OCI-LY7 (cell line): Measurements from ENCODE around the gene TTC22. TPM values are rescaled to one million over a fixed set of nuclear protein-coding genes. Genes with fewer than 3 reads are reported as not detected.

Experiments
- BruUV-seq: library from RNA; stranded (reverse); fragments of 400-500 nt; replicated peaks from 2 replicates; lab custom pipeline; 2021; lab: Mats Ljungman, UMichigan
- CTCF ChIA-PET: fragments of 300-600 bp; sonication (Branson Sonifier 250); formaldehyde crosslinking; loops from one replicate; lab custom pipeline; 2022; ENCODE audit warnings: antibody characterized with exemption; ENCODE audit not compliant: unreplicated experiment; lab: Charles Lee
- POLR2A ChIA-PET: fragments of 300-600 bp; sonication (Branson Sonifier 250); formaldehyde crosslinking; loops from one replicate; lab custom pipeline; 2022; ENCODE audit warnings: antibody characterized with exemption; lab: Charles Lee
- DNase-seq: peaks from one replicate; pipeline ENCODE4 v3.0.0-alpha.2; 2015; ENCODE audit warnings: low spot score
- H2AFZ ChIP-seq: fragments of 200-600 bp; sonication (generic), shearing (Covaris generic); 2 replicates; pipeline ENCODE4 v1.6.1; 2014; ENCODE audit warnings: mild to moderate bottlenecking, antibody characterized with exemption, low read length, moderate library complexity
- H3K27ac ChIP-seq: fragments of 200-600 bp; sonication (generic); 2 replicates; pipeline ENCODE4 v1.5.1; 2014; ENCODE audit warnings: mixed run types, low read depth, mild to moderate bottlenecking, moderate library complexity, low read length, inconsistent platforms; ENCODE audit not compliant: poor library complexity, severe bottlenecking
- H3K36me3 ChIP-seq: fragments of 200-600 bp; sonication (generic); 2 replicates; pipeline ENCODE4 v1.6.1; 2014; ENCODE audit warnings: mild to moderate bottlenecking, antibody characterized with exemption, low read length, moderate library complexity, mixed read lengths; ENCODE audit not compliant: insufficient read depth
- H3K4me1 ChIP-seq: fragments of 200-600 bp; sonication (generic); 2 replicates; pipeline ENCODE4 v1.5.1; 2014; ENCODE audit warnings: mild to moderate bottlenecking, low read length; ENCODE audit not compliant: insufficient read depth, poor library complexity, severe bottlenecking
- H3K4me2 ChIP-seq: fragments of 200-600 bp; sonication (generic); 2 replicates; pipeline ENCODE4 v1.6.1; 2014; ENCODE audit warnings: mild to moderate bottlenecking, low read length
- H3K4me3 ChIP-seq: fragments of 200-600 bp; sonication (generic); 2 replicates; pipeline ENCODE4 v1.5.1; 2014; ENCODE audit warnings: mild to moderate bottlenecking, low read depth, low read length; ENCODE audit not compliant: poor library complexity, severe bottlenecking
- H3K79me2 ChIP-seq: fragments of 200-600 bp; sonication (generic); 2 replicates; pipeline ENCODE4 v1.6.1; 2016; ENCODE audit warnings: low read depth, mild to moderate bottlenecking, low read length, moderate library complexity, mixed read lengths; ENCODE audit not compliant: insufficient read depth
- H3K9me2 ChIP-seq: fragments of 200-600 bp; sonication (generic); 2 replicates; pipeline ENCODE4 v1.6.1; 2016; ENCODE audit warnings: mild to moderate bottlenecking, low read length, mixed read lengths; ENCODE audit not compliant: insufficient read depth
- H3K9me3 ChIP-seq: fragments of 200-600 bp; sonication (generic); 2 replicates; pipeline ENCODE4 v1.6.1; 2014; ENCODE audit warnings: mild to moderate bottlenecking, mixed run types, low read length, mixed read lengths
- H4K20me1 ChIP-seq: fragments of 200-600 bp; sonication (generic); 2 replicates; pipeline ENCODE4 v1.6.1; 2014; ENCODE audit warnings: mild to moderate bottlenecking, antibody characterized with exemption, low read length, moderate library complexity, mixed read lengths; ENCODE audit not compliant: insufficient read depth
- EZH2phosphoT487 ChIP-seq: fragments of 200-600 bp; sonication (generic); IDR thresholded peaks from 2 replicates; pipeline ENCODE4 v1.6.1; 2018; ENCODE audit warnings: low read depth, borderline replicate concordance, mild to moderate bottlenecking, mixed run types, antibody characterized with exemption, low read length, moderate library complexity, mixed read lengths
- intact Hi-C: fragments of 100-400 bp; cut with micrococcal nuclease; formaldehyde crosslinking; loops from one replicate; pipeline ENCODE4 v1.10.0; 2022; ENCODE audit not compliant: unreplicated experiment
- total RNA-seq, 2 experiments: library from RNA; depleted of rRNA in 1 of 2; stranded (reverse); fragments of >200 nt in 1 of 2; shearing (Covaris generic) in 1 of 2; gene quantifications; 2 replicates each; pipeline ENCODE4 v1.2.3, GENCODE V29; 2014 to 2022
- TF ChIP-seq, protein P1 (sequence below): fragments of 200-600 bp; sonication (generic); conservative IDR thresholded peaks from 2 replicates; pipeline ENCODE4 v1.5.1; 2014; ENCODE audit warnings: mild to moderate bottlenecking, antibody characterized with exemption, low read length, moderate library complexity, mixed read lengths

TTC22 gene
- total RNA-seq, 2 experiments from 2014 or later, result not detected

DNA sequence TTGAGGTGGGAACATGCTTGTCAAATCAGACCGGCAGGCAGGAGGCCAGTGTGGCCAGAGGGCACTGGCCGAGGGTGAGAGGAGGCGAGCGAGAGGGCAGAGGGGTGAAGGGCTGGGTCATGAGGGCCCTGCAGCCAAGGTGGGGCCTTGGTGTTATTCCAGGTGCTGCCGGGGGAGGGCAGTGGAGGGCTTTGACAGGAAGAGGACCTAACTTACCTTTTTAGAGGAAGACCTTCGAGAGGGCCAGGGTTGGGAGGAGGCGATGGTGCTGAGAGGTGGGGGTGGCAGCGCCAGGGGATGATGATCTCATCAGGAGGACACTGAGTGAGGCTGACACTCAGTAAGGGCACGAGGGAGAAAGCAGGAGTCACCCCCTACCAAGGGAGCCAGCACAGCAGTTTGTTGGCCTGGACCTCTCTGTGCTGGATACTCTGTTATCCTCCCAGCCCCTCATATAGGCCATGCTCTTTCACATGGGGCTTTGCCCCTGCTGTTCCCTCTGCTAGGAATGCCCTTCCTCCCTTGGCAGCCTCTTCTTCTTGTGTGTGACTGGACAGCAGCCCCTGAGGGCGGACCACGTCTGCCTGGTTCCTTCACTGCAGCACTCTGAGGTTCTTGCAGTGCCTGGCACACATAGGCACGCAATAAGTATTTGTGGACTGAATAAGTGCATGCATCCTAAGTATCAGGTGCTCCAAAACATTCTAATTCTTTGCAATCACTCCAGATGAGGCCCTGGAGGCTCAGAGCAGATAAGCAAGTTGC lies 7.5 kb upstream of the TTC22 start:
- Histone ChIP-seq H4K20me1 (no peaks in the 10 kb centered on the region), H3K9me2 (no peaks in the 10 kb centered on the region), H3K36me3 (no peaks in the 10 kb centered on the region), H3K4me2 (no peak overlapping the region), H3K79me2 (no peaks in the 10 kb centered on the region), H3K4me3 (no peak overlapping the region), H2AFZ (no peak overlapping the region), H3K4me1 (no peaks in the 10 kb centered on the region), H3K9me3 (no peaks in the 10 kb centered on the region), H3K27ac (no peak overlapping the region)
- no TSS peak for BruUV-seq
- POLR2A ChIA-PET, result no interaction called here
- intact Hi-C loops, result no loop called here
- DNase-seq, result no peak
- TF ChIP-seq EZH2phosphoT487, result no peak
- TF ChIP-seq, protein P1, sequence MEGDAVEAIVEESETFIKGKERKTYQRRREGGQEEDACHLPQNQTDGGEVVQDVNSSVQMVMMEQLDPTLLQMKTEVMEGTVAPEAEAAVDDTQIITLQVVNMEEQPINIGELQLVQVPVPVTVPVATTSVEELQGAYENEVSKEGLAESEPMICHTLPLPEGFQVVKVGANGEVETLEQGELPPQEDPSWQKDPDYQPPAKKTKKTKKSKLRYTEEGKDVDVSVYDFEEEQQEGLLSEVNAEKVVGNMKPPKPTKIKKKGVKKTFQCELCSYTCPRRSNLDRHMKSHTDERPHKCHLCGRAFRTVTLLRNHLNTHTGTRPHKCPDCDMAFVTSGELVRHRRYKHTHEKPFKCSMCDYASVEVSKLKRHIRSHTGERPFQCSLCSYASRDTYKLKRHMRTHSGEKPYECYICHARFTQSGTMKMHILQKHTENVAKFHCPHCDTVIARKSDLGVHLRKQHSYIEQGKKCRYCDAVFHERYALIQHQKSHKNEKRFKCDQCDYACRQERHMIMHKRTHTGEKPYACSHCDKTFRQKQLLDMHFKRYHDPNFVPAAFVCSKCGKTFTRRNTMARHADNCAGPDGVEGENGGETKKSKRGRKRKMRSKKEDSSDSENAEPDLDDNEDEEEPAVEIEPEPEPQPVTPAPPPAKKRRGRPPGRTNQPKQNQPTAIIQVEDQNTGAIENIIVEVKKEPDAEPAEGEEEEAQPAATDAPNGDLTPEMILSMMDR, result peak; percentile 53
- CTCF ChIA-PET, result interaction anchor here (0.5 kb wide), 1 partner anchor 862 kb away, joined by 4 read pairs; the partner anchor contains the start of gene LRRC42

DNA sequence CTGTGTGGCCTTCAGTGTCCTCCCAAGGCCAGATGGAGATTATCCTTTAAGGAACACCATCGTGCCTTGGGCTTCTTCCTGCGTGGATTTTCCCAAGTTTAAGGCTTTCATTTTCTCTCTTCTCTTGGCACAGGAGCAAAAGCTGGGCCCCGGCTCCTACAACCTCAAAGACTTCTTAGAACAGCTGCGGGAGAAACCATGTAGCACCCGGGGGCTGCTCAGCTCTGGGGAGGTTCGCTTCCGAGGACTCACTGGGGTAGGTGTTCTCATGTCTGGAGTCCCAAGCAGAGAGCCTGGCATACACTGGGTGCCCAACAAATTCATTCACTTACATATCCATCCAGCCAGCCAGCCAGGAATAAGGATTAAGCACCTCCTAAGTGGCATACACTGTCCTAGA lies 6.6 kb upstream of the TTC22 start:
- Histone ChIP-seq H2AFZ (no peak overlapping the region), H3K4me3 (no peak overlapping the region), H3K4me2 (no peak overlapping the region), H3K4me1 (no peaks in the 10 kb centered on the region), H3K36me3 (no peaks in the 10 kb centered on the region), H4K20me1 (no peaks in the 10 kb centered on the region), H3K9me3 (no peaks in the 10 kb centered on the region), H3K9me2 (no peaks in the 10 kb centered on the region), H3K27ac (no peak overlapping the region), H3K79me2 (no peaks in the 10 kb centered on the region)
- intact Hi-C loops, result no loop called here
- TF ChIP-seq EZH2phosphoT487, result no peak
- TF ChIP-seq, protein P1, result no peak
- no peak for DNase-seq
- ChIA-PET POLR2A (interaction anchor here (0.5 kb wide), 1 partner anchor 24 kb away, joined by 3 read pairs; no protein-coding TSS in a partner anchor), CTCF (no interaction called here)
- no TSS peak for BruUV-seq
